ENCODE data around the gene CCZ1B. TPM values are rescaled to one million over a fixed set of nuclear protein-coding genes. Genes with fewer than 3 reads are reported as not detected.
A peak's percentile ranks its signal among the peaks of the same experiment; 100 is the strongest.
"Not testable (repeated sequence)": the region's sequence is repeated elsewhere in the genome, so short reads cannot be mapped to it uniquely, and the experiment has no call there.

Gene CCZ1B
- 41.2 and 61.1 TPM in 2 replicates for total RNA-seq

- DNase-seq (ENCODE audit: low read depth in 2 of 2), result peak; percentile 70 to 78
Observed at GRCh38 chr7:6826151-6826550, at the start of gene CCZ1B. TSS of gene CCZ1B (minus strand) at chr7:6826275. CDS start at chr7:6826197, 78 bp downstream.

DNA sequence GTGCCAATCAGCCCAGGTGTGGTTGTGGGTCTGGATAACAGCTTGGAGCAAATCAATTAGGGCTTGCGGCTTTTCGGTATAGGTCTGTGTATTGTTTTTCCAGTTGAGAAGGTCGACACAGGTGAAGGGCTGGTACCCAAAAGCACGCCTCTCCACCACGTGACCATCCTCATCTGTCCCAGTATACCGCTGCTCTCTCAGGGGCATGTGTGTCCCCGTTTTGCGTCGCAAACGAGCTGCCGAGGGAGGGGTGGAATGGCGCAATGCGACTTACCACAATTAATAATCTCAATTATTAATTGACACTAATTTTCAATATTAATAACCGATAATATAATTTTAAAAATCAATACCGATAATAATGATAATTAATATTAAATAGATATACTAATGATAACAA lies 48.9 kb upstream of the CCZ1B start:
- DNase-seq (ENCODE audit: low read depth in 2 of 2), result not testable (repeated sequence)

GRCh38 chr7:6872246-6872945 lies 46.3 kb upstream of the CCZ1B start:
- not testable (repeated sequence) for DNase-seq (ENCODE audit: low read depth in 2 of 2)

- not testable (repeated sequence) for DNase-seq (ENCODE audit: low read depth in 2 of 2)
Observed at GRCh38 chr7:6871421-6872144, 45.5 kb upstream of the CCZ1B start.

GRCh38 chr7:6864751-6865150 lies 38.7 kb upstream of the CCZ1B start:
- DNase-seq (ENCODE audit: low read depth in 2 of 2), result not testable (repeated sequence)

DNA sequence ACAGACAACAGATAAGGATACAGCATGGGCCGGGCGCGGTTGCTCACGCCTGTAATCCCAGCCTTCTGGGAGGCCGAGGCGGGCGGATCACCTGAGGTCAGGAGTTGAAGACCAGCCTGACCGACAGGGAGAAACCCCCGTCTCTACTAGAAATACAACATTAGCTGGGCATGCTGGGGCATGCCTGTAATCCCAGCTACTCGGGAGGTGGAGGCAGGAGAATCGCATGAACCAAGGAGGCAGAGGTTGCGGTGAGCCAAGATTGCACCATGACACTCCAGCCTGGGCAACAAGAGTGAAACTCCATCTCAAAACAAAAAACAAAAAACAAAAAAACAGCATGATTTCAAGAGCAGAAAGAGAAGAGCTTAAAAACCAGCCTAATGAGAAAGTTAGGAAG lies 38.1 kb upstream of the CCZ1B start:
- DNase-seq (ENCODE audit: low read depth in 2 of 2), result not testable (repeated sequence)

- DNase-seq (ENCODE audit: low read depth in 2 of 2), result not testable (repeated sequence)
Observed at GRCh38 chr7:6862876-6863275, 36.8 kb upstream of the CCZ1B start.

- peak; percentile 55 to 73 for DNase-seq (ENCODE audit: low read depth in 2 of 2)
Observed at GRCh38 chr7:6857721-6858314, 31.7 kb upstream of the CCZ1B start.

DNA sequence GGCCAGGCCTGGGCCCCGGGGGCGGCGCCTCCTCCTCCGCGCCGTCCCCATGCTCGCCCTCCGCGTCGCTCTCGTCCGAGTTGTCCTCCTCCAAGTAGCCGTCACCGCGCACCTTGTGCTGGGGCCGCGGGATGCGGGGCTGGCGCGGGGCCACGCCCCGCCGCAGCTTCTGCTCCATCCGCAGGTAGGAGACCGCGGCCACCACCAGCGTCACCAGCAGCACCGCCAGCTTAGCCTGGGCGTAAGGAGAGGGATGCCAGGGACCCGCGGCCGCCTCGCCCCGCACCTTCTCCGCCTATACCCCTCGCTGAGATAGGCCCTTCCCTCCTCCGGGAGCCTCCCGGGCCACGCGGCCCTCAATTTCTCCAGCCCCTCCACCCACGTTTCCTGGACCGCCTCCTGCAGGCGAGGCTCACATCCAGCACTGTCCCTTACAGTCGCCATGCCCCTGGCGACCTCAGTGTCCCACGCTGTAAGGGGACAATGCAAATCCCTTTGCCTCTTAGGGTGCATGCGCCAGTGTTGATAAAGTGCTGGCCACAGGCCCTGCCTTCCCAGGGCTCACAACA lies 29.6 kb upstream of the CCZ1B start:
- peak in 1 of 2 donors; percentile 15 for DNase-seq (ENCODE audit: low read depth in 2 of 2)

- not testable (repeated sequence) for DNase-seq (ENCODE audit: low read depth in 2 of 2)
Observed at GRCh38 chr7:6854747-6855562, 28.9 kb upstream of the CCZ1B start.

DNA sequence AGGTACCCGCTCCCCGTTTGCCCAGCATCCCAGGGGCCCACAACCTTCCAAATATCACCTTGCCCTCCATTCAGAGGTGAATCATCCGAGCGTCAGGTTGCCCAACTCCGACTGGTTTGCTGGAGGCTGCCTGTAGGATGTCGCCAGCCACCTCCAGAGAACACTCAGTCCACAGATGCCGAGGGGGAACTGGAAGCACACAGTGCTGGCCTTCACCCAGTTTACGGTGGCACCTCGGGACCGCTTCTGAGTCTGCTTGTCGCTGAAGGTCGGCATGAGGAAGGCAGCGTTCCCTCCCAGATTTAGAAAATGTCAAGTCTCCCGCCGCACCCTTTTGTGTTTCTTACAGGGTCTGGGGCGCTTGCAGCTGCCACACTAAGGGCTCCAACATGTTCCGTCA lies 27.6 kb upstream of the CCZ1B start:
- not testable (repeated sequence) for DNase-seq (ENCODE audit: low read depth in 2 of 2)

DNA sequence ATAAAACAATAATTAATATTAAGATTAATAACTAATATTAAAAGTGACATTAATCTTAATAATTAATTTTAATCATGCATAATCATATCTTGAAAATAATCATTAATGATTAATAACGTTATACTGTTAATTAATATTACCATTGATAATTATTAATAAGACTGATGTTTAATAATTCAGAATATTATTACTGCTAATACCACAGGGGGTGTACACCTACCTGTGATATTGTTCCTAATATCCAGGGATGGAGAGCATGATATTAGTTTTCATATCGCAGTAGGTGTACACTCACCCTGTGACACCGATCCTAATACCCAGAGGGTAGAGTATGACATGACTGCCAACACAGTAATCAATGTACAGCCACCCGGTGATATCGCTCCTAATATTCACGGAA lies 23.1 kb upstream of the CCZ1B start:
- DNase-seq (ENCODE audit: low read depth in 2 of 2), result not testable (repeated sequence)

- not testable (repeated sequence) for DNase-seq (ENCODE audit: low read depth in 2 of 2)
Observed at GRCh38 chr7:6847751-6848150, 21.7 kb upstream of the CCZ1B start.

DNA sequence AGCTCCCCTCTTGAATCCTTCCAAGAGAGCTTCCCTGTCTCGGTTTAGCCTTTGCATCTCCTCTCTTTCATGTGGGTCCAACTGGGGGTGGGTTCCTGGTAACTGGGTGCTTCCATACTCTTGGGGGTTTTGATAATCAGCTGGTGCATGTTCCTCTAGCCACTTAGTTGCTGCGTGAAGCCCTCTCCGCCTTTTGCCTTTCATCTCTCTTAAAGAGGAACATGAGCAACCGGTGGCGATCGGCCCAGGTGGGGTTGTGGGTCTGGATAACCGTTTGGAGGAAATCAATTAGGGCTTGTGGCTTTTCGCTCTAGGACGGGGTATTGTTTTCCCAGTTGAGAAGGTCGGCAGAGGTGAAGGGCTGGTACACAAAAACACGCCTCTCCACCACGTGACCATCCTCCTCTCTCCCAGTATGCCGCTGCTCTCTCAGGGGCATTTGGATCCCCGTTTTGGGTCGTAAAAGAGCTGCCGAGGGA lies 19.9 kb upstream of the CCZ1B start:
- DNase-seq (ENCODE audit: low read depth in 2 of 2), result not testable (repeated sequence)

GRCh38 chr7:6843654-6844053 lies 17.6 kb upstream of the CCZ1B start:
- DNase-seq (ENCODE audit: low read depth in 2 of 2), result not testable (repeated sequence)

DNA sequence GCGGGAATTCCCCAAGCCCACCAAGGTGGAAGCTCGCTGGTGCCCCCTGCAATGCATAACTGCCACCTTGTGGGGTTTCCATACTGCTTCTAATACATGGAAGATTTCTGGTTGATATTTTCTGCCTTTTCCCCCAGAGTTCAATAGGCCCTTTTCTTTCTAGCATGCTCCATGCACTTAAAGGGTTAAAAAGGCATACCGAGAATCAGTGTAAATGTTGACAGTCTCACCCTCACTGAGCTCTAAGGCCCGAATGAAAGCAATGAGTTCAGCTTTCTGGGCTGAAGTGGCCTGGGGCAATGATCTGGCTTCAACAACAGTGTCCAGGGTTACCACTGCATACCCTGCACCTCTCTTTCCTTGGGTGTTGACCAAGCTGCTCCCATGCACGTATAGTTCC lies 17.0 kb upstream of the CCZ1B start:
- not testable (repeated sequence) for DNase-seq (ENCODE audit: low read depth in 2 of 2)

DNA sequence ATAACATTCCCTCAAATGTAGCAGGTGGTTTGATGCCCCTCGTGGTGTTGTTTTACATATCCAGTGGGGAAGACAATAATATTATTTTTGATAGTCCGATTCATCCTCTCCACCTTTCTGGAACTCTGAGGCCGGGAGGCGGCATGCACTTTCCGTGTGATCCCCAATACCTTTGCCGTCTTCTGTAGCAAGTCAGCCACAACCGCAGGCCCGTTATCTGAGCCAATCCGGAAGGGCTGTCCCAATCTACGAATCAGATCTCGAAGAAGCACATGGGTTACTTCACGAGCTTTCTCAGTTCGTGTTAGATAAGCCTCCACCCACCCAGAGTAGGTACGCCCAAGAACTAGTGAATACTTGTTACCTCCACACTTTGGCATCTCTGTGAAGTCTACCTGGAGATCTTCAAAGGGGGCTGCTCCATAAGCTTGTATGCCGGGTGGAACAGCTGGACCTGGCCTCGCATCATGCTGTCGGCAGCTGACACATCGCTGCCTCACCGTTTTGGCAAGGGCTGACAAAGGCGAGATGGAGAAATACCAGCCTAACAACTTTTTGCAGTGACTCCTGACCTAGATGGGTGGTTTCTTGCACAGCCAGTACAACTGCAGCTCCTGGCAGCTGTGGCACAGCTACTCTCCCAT lies 16.3 kb upstream of the CCZ1B start:
- not testable (repeated sequence) for DNase-seq (ENCODE audit: low read depth in 2 of 2)

- not testable (repeated sequence) for DNase-seq (ENCODE audit: low read depth in 2 of 2)
Observed at GRCh38 chr7:6837081-6837480, 11.0 kb upstream of the CCZ1B start.

- not testable (repeated sequence) for DNase-seq (ENCODE audit: low read depth in 2 of 2)
Observed at GRCh38 chr7:6835521-6835920, 9.4 kb upstream of the CCZ1B start.

GRCh38 chr7:6833636-6834035 lies 7.6 kb upstream of the CCZ1B start:
- no peak for DNase-seq (ENCODE audit: low read depth in 2 of 2)

Measured in lung microvascular endothelial cell (primary cell).